Measurements from ENCODE around the gene ZBTB20.
"Not testable (repeated sequence)": the region's sequence is repeated elsewhere in the genome, so short reads cannot be mapped to it uniquely, and the experiment has no call there.

ZBTB20 gene

DNA sequence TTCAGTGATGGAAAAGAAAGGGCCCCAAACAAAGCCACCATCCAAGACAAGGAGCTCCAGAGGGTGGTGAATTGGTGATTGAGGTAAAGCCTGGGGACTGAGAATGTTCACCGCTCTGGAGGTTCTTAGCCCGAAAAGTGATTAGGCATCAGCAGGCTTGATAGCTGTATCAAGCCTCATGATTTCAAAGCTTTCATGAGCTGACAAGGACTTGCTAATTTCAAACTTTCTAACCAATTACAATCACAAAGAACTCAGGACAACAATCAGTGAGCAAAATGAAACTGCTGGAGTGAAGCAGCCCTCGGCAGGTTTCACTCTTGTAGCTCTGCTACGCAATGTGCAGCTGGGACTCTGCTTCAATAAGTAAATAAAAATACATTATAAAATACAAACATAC is 461.9 kb downstream of the ZBTB20 start:
- Histone ChIP-seq H3K36me3 (ENCODE audit: control insufficient read depth in 4 of 4, insufficient read depth in 4 of 4, low read length in 3 of 4) (peaks cover 0 to 2% (median 0%) of the 10 kb centered on the region in 4 experiments), H3K4me3 (ENCODE audit: control insufficient read depth in 1 of 7, extremely low read depth in 1 of 7, insufficient read depth in 4 of 7, low read depth in 2 of 7, low read length in 6 of 7) (peak overlapping the region in 3 of 7 experiments; percentile 44 to 67 (median 54)), H3K27me3 (replicated peaks in 2 of 5; ENCODE audit: control insufficient read depth in 4 of 5, insufficient read depth in 5 of 5, low read length in 4 of 5) (no peaks in the 10 kb centered on the region), H3K4me1 (ENCODE audit: control extremely low read depth in 1 of 4, control insufficient read depth in 4 of 4, insufficient read depth in 4 of 4, low read length in 3 of 4) (peaks cover 5 to 28% (median 12%) of the 10 kb centered on the region in 4 experiments), H3K9me3 (ENCODE audit: control extremely low read depth in 1 of 5, control insufficient read depth in 4 of 5, insufficient read depth in 2 of 5, low read depth in 1 of 5, low read length in 4 of 5) (no peaks in the 10 kb centered on the region), H3K27ac (ENCODE audit: insufficient read depth in 1 of 2, low read depth in 1 of 2, low read length in 2 of 2, poor library complexity in 1 of 2, severe bottlenecking in 2 of 2) (peak overlapping the region in 1 of 2 experiments; percentile 54)
- ChIA-PET POLR2A (interaction anchor here (0.8 kb wide), 1 partner anchor 9 kb away, joined by 3 read pairs; no protein-coding TSS in a partner anchor), CTCF (interaction anchor here (1.7 kb wide), 1 partner anchor 12 kb away, joined by 4 read pairs; no protein-coding TSS in a partner anchor)
- DNase-seq = peak in 2 of 3 donors; percentile 26 to 41
- WGBS (ENCODE audit: insufficient coverage) = 85% methylated on average over 2 of the region's 4 CpGs

DNA sequence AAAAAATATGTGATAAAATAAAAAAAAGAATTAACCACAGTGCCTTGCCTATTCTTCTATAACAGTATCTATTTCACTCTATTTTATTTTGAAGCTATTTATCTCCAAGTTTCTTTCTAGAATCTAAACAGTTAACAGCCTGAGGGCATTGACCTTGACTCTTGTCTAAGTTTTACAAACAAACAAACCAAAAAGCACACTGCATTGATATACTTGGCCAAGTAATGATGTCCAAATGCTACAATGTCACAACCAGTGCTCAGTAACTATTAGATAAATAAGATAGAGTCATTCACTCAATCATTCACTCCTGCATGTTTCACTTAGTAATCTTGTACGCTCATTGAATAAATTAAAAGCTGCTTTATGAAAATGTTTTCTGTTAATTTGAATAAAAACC is 466.8 kb downstream of the ZBTB20 start:
- ChIA-PET POLR2A (interaction anchor here (0.7 kb wide), 1 partner anchor 31 kb away, joined by 4 read pairs; no protein-coding TSS in a partner anchor), CTCF (no interaction called here)
- DNase-seq = no peak
- Histone ChIP-seq H3K4me1 (ENCODE audit: control extremely low read depth in 1 of 4, control insufficient read depth in 4 of 4, insufficient read depth in 4 of 4, low read length in 3 of 4) (peaks cover 0 to 8% (median 0%) of the 10 kb centered on the region in 4 experiments), H3K27ac (ENCODE audit: insufficient read depth in 1 of 2, low read depth in 1 of 2, low read length in 2 of 2, poor library complexity in 1 of 2, severe bottlenecking in 2 of 2) (no peak overlapping the region), H3K4me3 (ENCODE audit: control insufficient read depth in 1 of 7, extremely low read depth in 1 of 7, insufficient read depth in 4 of 7, low read depth in 2 of 7, low read length in 6 of 7) (no peak overlapping the region), H3K27me3 (replicated peaks in 2 of 5; ENCODE audit: control insufficient read depth in 4 of 5, insufficient read depth in 5 of 5, low read length in 4 of 5) (no peaks in the 10 kb centered on the region), H3K9me3 (ENCODE audit: control extremely low read depth in 1 of 5, control insufficient read depth in 4 of 5, insufficient read depth in 2 of 5, low read depth in 1 of 5, low read length in 4 of 5) (peaks cover 0 to 2% (median 0%) of the 10 kb centered on the region in 5 experiments), H3K36me3 (ENCODE audit: control insufficient read depth in 4 of 4, insufficient read depth in 4 of 4, low read length in 3 of 4) (peaks cover 0 to 2% (median 0%) of the 10 kb centered on the region in 4 experiments)
- WGBS (ENCODE audit: insufficient coverage) = no CpG with 5 or more reads among the region's 1 CpG

DNA sequence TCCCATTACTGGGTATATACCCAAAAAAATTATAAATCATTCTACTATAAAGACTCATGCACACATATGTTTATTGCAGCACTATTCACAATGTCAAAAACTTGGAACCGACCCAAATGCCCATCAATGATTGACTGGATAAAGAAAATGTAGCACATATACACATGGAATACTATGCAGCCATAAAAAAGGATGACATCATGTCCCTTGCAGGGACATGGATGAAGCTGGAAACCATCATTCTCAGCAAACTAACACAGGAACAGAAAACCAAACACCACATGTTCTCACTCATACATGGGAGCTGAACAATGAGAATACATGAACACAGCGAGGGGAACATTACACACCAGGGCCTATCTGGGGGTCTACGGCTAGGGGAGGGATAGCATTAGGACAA is 467.3 kb downstream of the ZBTB20 start:
- POLR2A ChIA-PET; H3K4me1 ChIP-seq (ENCODE audit: control extremely low read depth in 1 of 4, control insufficient read depth in 4 of 4, insufficient read depth in 4 of 4, low read length in 3 of 4); H3K36me3 ChIP-seq (ENCODE audit: control insufficient read depth in 4 of 4, insufficient read depth in 4 of 4, low read length in 3 of 4); CTCF ChIA-PET; H3K27ac ChIP-seq (ENCODE audit: insufficient read depth in 1 of 2, low read depth in 1 of 2, low read length in 2 of 2, poor library complexity in 1 of 2, severe bottlenecking in 2 of 2); H3K9me3 ChIP-seq (ENCODE audit: control extremely low read depth in 1 of 5, control insufficient read depth in 4 of 5, insufficient read depth in 2 of 5, low read depth in 1 of 5, low read length in 4 of 5); DNase-seq; H3K4me3 ChIP-seq (ENCODE audit: control insufficient read depth in 1 of 7, extremely low read depth in 1 of 7, insufficient read depth in 4 of 7, low read depth in 2 of 7, low read length in 6 of 7); H3K27me3 ChIP-seq (replicated peaks in 2 of 5; ENCODE audit: control insufficient read depth in 4 of 5, insufficient read depth in 5 of 5, low read length in 4 of 5): not testable (repeated sequence)
- WGBS (ENCODE audit: insufficient coverage) = 100% methylated on average over 1 of the region's 3 CpGs

DNA sequence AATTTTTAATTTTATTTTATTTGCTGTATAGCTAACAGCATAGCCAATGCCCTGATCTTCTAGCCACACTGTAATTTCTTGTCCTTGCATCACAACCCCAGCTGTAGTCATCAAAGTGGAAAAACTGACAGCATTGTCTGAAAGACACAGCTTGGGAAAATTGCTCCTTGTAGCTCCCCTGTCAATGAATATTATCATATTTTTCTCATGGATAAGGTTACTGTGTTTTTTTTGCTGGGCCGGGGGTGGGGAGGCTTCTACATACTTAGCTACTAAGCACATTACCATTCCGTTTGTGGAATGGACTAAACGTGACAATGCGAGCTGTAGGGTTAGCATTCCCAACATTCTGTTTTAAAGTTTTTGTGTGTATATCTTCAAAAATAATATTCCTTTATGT is 472.0 kb downstream of the ZBTB20 start:
- Histone ChIP-seq H3K4me3 (ENCODE audit: control insufficient read depth in 1 of 7, extremely low read depth in 1 of 7, insufficient read depth in 4 of 7, low read depth in 2 of 7, low read length in 6 of 7) (no peak overlapping the region), H3K27me3 (replicated peaks in 2 of 5; ENCODE audit: control insufficient read depth in 4 of 5, insufficient read depth in 5 of 5, low read length in 4 of 5) (no peaks in the 10 kb centered on the region), H3K4me1 (ENCODE audit: control extremely low read depth in 1 of 4, control insufficient read depth in 4 of 4, insufficient read depth in 4 of 4, low read length in 3 of 4) (no peaks in the 10 kb centered on the region), H3K27ac (ENCODE audit: insufficient read depth in 1 of 2, low read depth in 1 of 2, low read length in 2 of 2, poor library complexity in 1 of 2, severe bottlenecking in 2 of 2) (no peak overlapping the region), H3K36me3 (ENCODE audit: control insufficient read depth in 4 of 4, insufficient read depth in 4 of 4, low read length in 3 of 4) (peaks cover 0 to 2% (median 0%) of the 10 kb centered on the region in 4 experiments), H3K9me3 (ENCODE audit: control extremely low read depth in 1 of 5, control insufficient read depth in 4 of 5, insufficient read depth in 2 of 5, low read depth in 1 of 5, low read length in 4 of 5) (peaks cover 0 to 2% (median 0%) of the 10 kb centered on the region in 5 experiments)
- CTCF ChIA-PET = interaction anchor here (1.3 kb wide), 1 partner anchor 31 kb away, joined by 3 read pairs; no protein-coding TSS in a partner anchor
- WGBS (ENCODE audit: insufficient coverage) = no CpG with 5 or more reads among the region's 4 CpGs
- POLR2A ChIA-PET = no interaction called here
- no peak for DNase-seq

DNA sequence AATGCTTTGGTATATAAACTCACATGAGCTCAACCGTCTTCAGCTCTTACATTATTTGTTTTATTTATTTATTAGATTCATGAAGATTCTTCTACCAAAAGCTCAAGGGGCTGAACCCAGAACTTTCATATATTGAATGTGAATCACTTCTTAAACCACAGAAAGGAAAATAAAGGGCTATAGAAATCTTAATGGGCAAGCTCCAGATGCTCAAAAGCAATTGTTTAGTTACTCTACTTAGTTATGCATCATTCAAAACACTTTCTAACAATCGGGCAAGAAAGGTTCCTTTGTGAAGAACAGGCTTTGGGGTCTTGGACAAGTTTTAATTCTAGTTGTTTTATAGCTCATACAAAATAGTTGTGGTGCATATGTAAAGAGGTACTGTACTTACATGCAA is 473.1 kb downstream of the ZBTB20 start:
- CTCF ChIA-PET = no interaction called here
- WGBS (ENCODE audit: insufficient coverage) = no CpG with 5 or more reads among the region's 2 CpGs
- DNase-seq = no peak

DNA sequence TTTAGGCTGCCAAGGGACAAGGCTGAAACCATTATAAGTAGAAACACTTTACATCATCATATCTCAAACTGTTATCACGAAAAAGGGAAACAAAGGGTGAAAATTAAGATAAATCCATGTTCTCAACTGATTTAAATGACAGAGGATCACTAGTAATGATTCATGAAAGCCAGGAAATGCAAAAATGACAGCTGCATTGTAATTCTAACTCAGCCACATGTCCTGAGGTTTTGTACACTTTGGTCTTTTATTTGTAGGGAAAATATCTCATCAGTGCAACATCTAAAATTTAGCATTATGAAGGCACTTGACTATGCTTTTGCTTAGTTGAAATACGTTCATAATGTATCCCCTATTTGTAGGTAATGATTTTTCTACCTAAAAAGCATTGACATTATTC is 473.6 kb downstream of the ZBTB20 start:
- POLR2A ChIA-PET = interaction anchor here (1.0 kb wide), 1 partner anchor 11 kb away, joined by 3 read pairs; no protein-coding TSS in a partner anchor
- no CpG with 5 or more reads among the region's 2 CpGs for WGBS (ENCODE audit: insufficient coverage)
- Histone ChIP-seq H3K4me1 (ENCODE audit: control extremely low read depth in 1 of 4, control insufficient read depth in 4 of 4, insufficient read depth in 4 of 4, low read length in 3 of 4) (no peaks in the 10 kb centered on the region), H3K27me3 (replicated peaks in 2 of 5; ENCODE audit: control insufficient read depth in 4 of 5, insufficient read depth in 5 of 5, low read length in 4 of 5) (no peaks in the 10 kb centered on the region), H3K4me3 (ENCODE audit: control insufficient read depth in 1 of 7, extremely low read depth in 1 of 7, insufficient read depth in 4 of 7, low read depth in 2 of 7, low read length in 6 of 7) (no peak overlapping the region), H3K36me3 (ENCODE audit: control insufficient read depth in 4 of 4, insufficient read depth in 4 of 4, low read length in 3 of 4) (peaks cover 0 to 2% (median 0%) of the 10 kb centered on the region in 4 experiments), H3K9me3 (ENCODE audit: control extremely low read depth in 1 of 5, control insufficient read depth in 4 of 5, insufficient read depth in 2 of 5, low read depth in 1 of 5, low read length in 4 of 5) (peaks cover 0 to 2% (median 0%) of the 10 kb centered on the region in 5 experiments), H3K27ac (ENCODE audit: insufficient read depth in 1 of 2, low read depth in 1 of 2, low read length in 2 of 2, poor library complexity in 1 of 2, severe bottlenecking in 2 of 2) (no peak overlapping the region)
- DNase-seq = no peak
- CTCF ChIA-PET = no interaction called here

More for the DNA sequence above, 473.1 kb downstream of the ZBTB20 start:
- Histone ChIP-seq H3K9me3 (ENCODE audit: control extremely low read depth in 1 of 5, control insufficient read depth in 4 of 5, insufficient read depth in 2 of 5, low read depth in 1 of 5, low read length in 4 of 5) (peaks cover 0 to 2% (median 0%) of the 10 kb centered on the region in 5 experiments), H3K27ac (ENCODE audit: insufficient read depth in 1 of 2, low read depth in 1 of 2, low read length in 2 of 2, poor library complexity in 1 of 2, severe bottlenecking in 2 of 2) (no peak overlapping the region), H3K27me3 (replicated peaks in 2 of 5; ENCODE audit: control insufficient read depth in 4 of 5, insufficient read depth in 5 of 5, low read length in 4 of 5) (no peaks in the 10 kb centered on the region), H3K36me3 (ENCODE audit: control insufficient read depth in 4 of 4, insufficient read depth in 4 of 4, low read length in 3 of 4) (peaks cover 0 to 2% (median 0%) of the 10 kb centered on the region in 4 experiments), H3K4me1 (ENCODE audit: control extremely low read depth in 1 of 4, control insufficient read depth in 4 of 4, insufficient read depth in 4 of 4, low read length in 3 of 4) (no peaks in the 10 kb centered on the region), H3K4me3 (ENCODE audit: control insufficient read depth in 1 of 7, extremely low read depth in 1 of 7, insufficient read depth in 4 of 7, low read depth in 2 of 7, low read length in 6 of 7) (no peak overlapping the region)
- POLR2A ChIA-PET = interaction anchor here (1.0 kb wide), 1 partner anchor 10 kb away, joined by 3 read pairs; no protein-coding TSS in a partner anchor

DNA sequence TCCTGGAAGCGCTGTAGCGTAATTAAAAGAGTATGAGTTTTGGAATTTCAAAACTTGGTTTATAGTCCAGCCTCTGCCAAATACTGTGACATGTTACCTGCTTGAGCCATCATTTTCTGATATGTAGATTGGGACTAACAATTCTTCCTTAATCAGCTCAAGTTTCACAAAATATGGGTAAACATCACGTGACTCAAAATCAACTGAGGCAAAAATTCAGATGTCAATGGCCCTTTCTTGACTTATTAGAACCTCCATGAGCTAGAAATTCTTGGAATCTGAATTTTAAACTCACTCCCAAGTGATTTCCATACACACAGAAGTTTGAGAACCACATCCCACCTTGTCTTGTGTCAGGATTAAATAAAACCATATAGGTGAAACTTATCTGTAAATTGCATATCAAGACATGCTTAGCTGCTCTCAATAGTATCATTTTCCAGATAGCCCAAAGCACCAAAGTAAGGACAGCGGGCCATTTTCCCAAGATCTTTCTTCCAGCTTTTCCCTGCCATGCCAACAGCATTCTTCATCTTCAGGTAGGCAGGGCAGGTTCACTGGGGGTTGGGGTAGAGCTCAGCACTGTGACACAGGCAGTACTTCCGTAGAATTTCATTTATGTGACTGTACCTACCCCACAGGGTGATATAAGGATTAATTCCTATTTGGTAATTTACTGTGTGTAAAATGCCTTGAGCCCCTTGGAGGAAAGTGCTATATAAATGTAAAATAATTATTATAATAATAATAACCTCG is 474.2 kb downstream of the ZBTB20 start:
- Histone ChIP-seq H3K27me3 (replicated peaks in 2 of 5; ENCODE audit: control insufficient read depth in 4 of 5, insufficient read depth in 5 of 5, low read length in 4 of 5) (no peaks in the 10 kb centered on the region), H3K4me1 (ENCODE audit: control extremely low read depth in 1 of 4, control insufficient read depth in 4 of 4, insufficient read depth in 4 of 4, low read length in 3 of 4) (no peaks in the 10 kb centered on the region), H3K4me3 (ENCODE audit: control insufficient read depth in 1 of 7, extremely low read depth in 1 of 7, insufficient read depth in 4 of 7, low read depth in 2 of 7, low read length in 6 of 7) (no peak overlapping the region), H3K36me3 (ENCODE audit: control insufficient read depth in 4 of 4, insufficient read depth in 4 of 4, low read length in 3 of 4) (peaks cover 0 to 2% (median 0%) of the 10 kb centered on the region in 4 experiments), H3K9me3 (ENCODE audit: control extremely low read depth in 1 of 5, control insufficient read depth in 4 of 5, insufficient read depth in 2 of 5, low read depth in 1 of 5, low read length in 4 of 5) (peaks cover 0 to 2% (median 0%) of the 10 kb centered on the region in 5 experiments), H3K27ac (ENCODE audit: insufficient read depth in 1 of 2, low read depth in 1 of 2, low read length in 2 of 2, poor library complexity in 1 of 2, severe bottlenecking in 2 of 2) (no peak overlapping the region)
- CTCF ChIA-PET = no interaction called here
- POLR2A ChIA-PET = no interaction called here
- 94% methylated on average over 2 of the region's 6 CpGs for WGBS (ENCODE audit: insufficient coverage)
- DNase-seq = no peak

Data from common myeloid progenitor, CD34-positive (primary cell).